SK-N-SH (cell line): ENCODE data around the gene OR52E8.

Experiments used
- CTCF ChIP-seq: fragments of 200-600 bp; sonication (generic); IDR thresholded peaks from 2 replicates; pipeline ENCODE4 v1.6.1; 2017; ENCODE audit warnings: antibody characterized with exemption, mild to moderate bottlenecking, moderate library complexity
- EP300 ChIP-seq, 2 experiments: IDR thresholded peaks; 2 replicates each; pipeline versions ENCODE4 v1.4.0 to v1.6.1; 2012; ENCODE audit warnings: borderline replicate concordance in 1 of 2, low read depth in 1 of 2, low read length in 1 of 2
- TAF1 ChIP-seq: IDR thresholded peaks from 2 replicates; pipeline ENCODE4 v1.6.1; 2012; ENCODE audit warnings: low read depth, mild to moderate bottlenecking, low read length, moderate library complexity, borderline replicate concordance
- YY1 ChIP-seq: IDR thresholded peaks from 2 replicates; pipeline ENCODE4 v1.4.0; 2012; ENCODE audit warnings: low read depth, mild to moderate bottlenecking
- TF ChIP-seq, protein P1 (sequence below): fragments of 150-350 bp; IDR thresholded peaks from 2 replicates; pipeline ENCODE4 v1.6.1; 2017; ENCODE audit warnings: antibody characterized with exemption, low read length, low read depth, borderline replicate concordance

- TF ChIP-seq YY1: no peak
- TF ChIP-seq CTCF: no peak
- TF ChIP-seq, protein P1, sequence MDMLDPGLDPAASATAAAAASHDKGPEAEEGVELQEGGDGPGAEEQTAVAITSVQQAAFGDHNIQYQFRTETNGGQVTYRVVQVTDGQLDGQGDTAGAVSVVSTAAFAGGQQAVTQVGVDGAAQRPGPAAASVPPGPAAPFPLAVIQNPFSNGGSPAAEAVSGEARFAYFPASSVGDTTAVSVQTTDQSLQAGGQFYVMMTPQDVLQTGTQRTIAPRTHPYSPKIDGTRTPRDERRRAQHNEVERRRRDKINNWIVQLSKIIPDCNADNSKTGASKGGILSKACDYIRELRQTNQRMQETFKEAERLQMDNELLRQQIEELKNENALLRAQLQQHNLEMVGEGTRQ: no peak
- TF ChIP-seq TAF1: no peak
- TF ChIP-seq EP300 (IDR thresholded peaks at IDR 0.05; ENCODE audit: borderline replicate concordance in 1 of 2, low read depth in 1 of 2, low read length in 1 of 2): no peak
Measured at GRCh38 chr11:5841797-5842196, 15.7 kb downstream of the OR52E8 start, which contains the start of gene OR52E6.
